GM12873 (cell line): ENCODE data around the gene HOXB2.

Source experiments
- TF ChIP-seq, protein P1 (sequence below): IDR thresholded peaks from 2 replicates; pipeline ENCODE4 v1.5.1; 2012; ENCODE audit warnings: low read depth, mild to moderate bottlenecking, moderate library complexity, low read length, control low read depth; ENCODE audit not compliant: insufficient read depth; ENCODE audit errors: missing control alignments

The HOXB2 gene

DNA sequence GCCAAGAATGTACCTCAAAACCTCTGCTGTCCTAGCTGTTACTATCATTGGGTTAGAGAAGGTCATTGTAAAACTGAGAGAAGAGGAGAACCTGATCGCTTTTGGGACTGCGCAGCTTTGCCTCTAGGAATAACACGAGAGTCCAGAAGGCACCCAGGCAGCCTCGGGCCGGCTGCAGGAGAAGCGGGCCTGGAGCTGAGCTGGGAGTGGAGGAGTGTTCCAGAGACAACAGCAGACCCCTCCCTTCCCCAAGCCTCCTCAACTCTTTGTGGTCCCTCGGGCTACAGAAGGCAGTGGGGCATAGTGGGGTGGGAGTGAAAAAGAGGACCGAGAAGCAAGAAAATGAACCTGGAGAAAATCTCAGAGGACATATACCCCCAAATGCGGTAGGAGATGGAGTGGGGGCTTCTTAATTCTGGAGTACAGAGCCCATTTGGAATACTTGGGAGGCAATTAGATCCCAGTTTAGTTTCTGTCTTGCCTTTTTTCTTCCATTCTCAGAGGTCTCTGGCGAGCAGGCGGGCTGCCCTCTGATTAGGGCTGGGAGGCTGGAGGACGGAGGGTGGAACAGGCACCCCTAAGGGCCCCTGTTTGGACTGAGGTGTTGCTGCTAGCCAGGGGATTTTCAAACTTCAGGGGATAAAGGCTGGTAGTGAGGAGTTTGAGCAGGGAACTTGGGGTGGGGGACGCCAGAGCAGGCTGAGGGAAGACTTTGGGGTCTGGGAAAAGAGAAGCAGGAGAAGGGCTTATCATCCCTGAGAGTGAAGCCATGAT, 13.3 kb upstream of the HOXB2 start:
- TF ChIP-seq, protein P1, sequence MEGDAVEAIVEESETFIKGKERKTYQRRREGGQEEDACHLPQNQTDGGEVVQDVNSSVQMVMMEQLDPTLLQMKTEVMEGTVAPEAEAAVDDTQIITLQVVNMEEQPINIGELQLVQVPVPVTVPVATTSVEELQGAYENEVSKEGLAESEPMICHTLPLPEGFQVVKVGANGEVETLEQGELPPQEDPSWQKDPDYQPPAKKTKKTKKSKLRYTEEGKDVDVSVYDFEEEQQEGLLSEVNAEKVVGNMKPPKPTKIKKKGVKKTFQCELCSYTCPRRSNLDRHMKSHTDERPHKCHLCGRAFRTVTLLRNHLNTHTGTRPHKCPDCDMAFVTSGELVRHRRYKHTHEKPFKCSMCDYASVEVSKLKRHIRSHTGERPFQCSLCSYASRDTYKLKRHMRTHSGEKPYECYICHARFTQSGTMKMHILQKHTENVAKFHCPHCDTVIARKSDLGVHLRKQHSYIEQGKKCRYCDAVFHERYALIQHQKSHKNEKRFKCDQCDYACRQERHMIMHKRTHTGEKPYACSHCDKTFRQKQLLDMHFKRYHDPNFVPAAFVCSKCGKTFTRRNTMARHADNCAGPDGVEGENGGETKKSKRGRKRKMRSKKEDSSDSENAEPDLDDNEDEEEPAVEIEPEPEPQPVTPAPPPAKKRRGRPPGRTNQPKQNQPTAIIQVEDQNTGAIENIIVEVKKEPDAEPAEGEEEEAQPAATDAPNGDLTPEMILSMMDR, result no peak

DNA sequence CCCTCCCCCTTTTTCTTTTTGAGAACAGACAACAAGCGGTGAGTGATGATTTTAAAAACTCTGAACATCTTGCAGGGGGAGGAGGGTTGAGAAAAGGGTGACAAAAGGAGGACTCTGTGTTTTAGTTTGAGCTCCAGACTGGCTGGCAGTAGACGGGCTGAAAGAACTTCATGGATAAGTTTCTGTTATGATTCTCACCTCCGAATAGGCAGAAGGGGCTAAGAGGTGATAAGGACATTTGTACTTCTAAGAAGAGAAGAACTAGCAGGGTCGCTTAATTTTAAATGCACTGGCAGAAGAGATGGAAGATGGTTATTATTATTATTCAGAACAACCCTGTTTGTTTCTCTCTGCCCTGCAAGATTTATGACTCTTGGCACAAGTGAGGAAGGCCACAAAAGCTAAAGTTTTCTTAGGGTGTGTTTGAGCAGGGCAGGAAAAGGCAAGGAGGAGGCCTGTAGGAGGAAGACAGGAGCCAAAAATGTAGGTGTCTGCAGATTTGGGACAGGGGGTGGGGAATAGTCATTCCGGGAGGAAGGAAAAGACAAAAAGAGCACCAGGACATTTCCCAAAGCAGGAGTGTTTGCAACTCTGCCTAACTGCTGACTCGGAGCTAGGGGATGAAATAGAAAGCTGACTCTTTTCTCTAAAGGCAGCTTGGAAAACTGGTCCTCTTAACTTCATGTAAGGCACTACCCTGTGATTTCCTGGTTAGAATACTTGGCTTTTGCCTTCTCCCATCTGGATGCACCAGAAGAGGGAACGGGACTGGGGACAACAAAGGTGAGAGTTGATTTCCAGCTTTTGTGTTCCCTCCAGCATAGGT, 11.9 kb upstream of the HOXB2 start:
- TF ChIP-seq, protein P1, result no peak

DNA sequence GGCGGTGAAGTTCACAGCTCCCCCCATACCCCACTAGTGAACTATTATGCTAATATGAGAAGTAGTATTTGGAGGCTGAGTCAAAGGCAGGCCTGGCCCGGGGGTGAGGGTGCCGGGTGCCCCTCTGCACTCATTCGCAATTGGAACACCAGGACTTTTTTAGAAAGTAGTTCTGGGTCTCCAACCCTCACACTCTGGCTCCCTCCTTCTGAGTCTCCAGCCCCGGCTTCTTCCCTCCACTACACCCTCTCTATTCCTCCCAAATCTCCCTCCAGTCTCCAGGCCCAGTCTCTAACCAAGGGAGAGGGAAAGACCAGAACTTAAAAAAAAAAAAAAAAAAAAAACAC, 11.3 kb upstream of the HOXB2 start:
- TF ChIP-seq, protein P1, result no peak

DNA sequence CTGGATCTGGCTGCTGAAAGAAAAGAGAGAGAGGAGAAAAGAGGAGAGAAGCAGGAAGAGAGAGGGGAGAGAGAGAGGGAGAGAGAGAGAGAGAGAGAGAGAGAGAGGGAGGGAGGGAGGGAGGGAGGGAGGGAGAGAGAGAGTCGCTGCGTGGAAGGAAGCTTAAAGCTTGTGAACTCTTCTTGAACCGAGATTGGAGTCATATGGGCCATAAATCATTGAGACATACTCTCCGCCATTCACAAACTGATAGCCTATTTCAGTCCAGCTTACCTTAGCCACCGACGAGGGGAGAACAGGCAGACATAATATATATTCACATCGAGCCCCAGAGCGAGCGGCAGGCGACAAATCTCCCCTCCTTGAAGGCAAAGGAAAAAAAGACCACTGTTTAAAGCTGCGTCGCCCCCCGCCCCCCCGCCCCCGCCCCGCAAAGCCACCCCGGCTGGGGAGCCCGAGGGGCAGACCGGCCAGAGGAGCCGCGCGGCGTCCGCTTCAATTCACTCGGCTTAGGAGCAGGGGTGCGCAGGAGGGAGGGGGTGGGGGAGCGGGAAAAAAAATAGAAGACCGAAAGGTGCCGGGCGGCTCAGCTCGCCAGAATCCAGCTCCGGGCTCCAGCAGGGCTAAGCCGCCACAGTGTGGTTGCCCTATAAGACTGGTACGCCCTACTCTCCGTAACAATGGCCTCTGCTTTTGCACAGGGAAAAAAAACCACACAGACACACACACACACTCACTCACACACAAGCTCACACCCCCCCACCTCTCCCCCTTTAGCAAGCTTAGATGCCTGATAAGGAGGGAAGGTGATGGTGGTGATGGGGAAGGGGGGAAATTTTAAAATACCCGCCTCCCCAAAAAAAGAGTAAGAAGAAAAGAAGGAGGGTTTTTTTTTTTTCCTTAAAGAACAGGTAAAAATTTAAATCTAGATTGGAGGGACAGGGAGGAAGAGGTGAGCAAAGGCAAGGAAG, 10.6 kb upstream of the HOXB2 start:
- TF ChIP-seq, protein P1, result no peak

DNA sequence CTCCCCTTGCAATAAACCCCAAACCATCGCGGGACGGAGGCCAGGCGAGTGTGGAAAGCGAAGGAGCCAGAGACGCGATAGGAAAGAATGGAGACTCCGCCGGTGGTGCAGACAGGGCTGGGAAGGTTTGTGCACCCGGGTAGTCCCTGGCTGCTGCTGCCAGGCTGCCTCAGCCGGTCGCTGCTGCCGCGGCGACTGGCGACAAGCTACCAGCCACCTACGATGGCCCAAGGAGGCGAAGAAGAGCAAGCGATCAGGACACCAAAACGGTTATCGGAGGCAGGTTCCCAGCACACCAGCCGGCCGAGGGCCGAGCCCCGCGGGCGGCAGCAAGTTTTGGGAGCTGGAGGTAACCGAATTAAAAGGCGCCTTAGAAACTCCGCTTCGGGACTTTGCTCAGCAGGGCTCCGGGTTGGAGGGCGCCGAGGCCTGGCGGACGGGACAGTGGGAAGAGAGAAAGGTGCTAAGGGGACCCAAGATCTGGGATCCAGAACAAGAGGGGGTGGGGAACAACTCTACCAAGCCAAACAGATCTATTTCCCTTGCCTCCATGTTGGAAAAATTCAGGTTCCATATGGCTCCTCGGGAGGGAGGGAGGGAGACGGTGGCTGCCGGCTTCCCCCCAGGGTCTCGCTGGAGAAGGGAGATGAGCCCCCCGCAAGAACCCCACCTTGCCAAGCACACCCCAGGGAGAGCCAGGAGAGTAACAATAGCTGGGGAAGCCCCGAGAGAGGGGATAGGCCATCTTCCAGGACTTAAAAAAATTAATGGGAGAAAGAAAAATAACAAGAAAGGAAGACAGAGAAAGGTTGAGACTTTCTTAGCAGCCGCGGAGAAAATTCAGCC, 9.7 kb upstream of the HOXB2 start:
- TF ChIP-seq, protein P1, result no peak

DNA sequence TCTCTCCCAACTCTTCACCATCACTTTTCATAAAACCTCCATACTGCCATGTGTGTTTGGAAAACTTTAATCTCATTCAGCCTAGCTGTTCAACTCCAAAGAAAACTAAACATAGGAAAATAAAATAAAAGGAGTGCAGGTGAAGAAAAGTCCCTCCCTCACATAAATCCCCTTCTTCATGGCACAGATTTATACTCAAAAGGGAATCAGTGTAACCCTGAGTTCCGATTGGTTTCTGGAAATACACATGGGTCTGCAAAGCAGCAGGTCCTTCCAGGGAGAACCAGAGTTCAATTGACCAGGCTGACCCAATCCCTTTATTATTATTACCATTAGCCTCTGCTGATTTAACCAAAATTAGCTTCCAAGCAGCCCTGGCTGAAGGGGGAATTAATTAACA, 8.9 kb upstream of the HOXB2 start:
- TF ChIP-seq, protein P1, result no peak
